Large intestine (tissue), 12 donors: ENCODE data around the gene FAM240A. TPM values are rescaled to one million over a fixed set of nuclear protein-coding genes. Genes with fewer than 3 reads are reported as not detected.

Source experiments
- DNase-seq, 2 donors: peaks; one replicate each; pipeline versions ENCODE4 v3.0.0 to v3.0.0-alpha.2; 2013
- H3K27ac ChIP-seq: one replicate; pipeline ENCODE4 v1.5.1; 2013; ENCODE audit warnings: low read length
- H3K27me3 ChIP-seq: 2 replicates; pipeline ENCODE4 v1.6.1; 2013; ENCODE audit warnings: low read length; ENCODE audit not compliant: control insufficient read depth, insufficient read depth
- H3K36me3 ChIP-seq: 2 replicates; pipeline ENCODE4 v1.6.1; 2013; ENCODE audit warnings: low read length; ENCODE audit not compliant: control insufficient read depth, insufficient read depth
- H3K4me1 ChIP-seq: one replicate; pipeline ENCODE4 v1.6.1; 2013; ENCODE audit warnings: low read length; ENCODE audit not compliant: control insufficient read depth, insufficient read depth
- H3K4me3 ChIP-seq: one replicate; pipeline ENCODE4 v1.5.1; 2013; ENCODE audit warnings: low read length
- H3K9me3 ChIP-seq: one replicate; pipeline ENCODE4 v1.6.1; 2013; ENCODE audit warnings: mild to moderate bottlenecking, low read depth, low read length, moderate library complexity; ENCODE audit not compliant: control insufficient read depth
- WGBS: methylation state at CpG from one replicate; pipeline ENCODE4 v1.1.5; 2013; ENCODE audit warnings: low lambda C conversion rate; ENCODE audit not compliant: insufficient coverage; 5-methylcytosine and 5-hydroxymethylcytosine counted together
- long read RNA-seq, 11 donors: transcript quantifications; one replicate each; lab custom pipeline, GENCODE V29; 2026
- polyA plus RNA-seq: library from polyadenylated mRNA; unstranded; fragments of 120-200 nt; gene quantifications from one replicate; pipeline ENCODE4 v1.2.1, GENCODE V29; 2013

Gene FAM240A
- polyA plus RNA-seq, result not detected
- long read RNA-seq, donor 1, result 0 reads
- long read RNA-seq, donor 2, result 0 reads
- long read RNA-seq, donor 3, result 0 reads
- long read RNA-seq, donor 4, result 0 reads
- long read RNA-seq, donor 5, result 0 reads
- long read RNA-seq, donor 6, result 0 reads
- long read RNA-seq, donor 7, result 0 reads
- long read RNA-seq, donor 8, result 0 reads
- long read RNA-seq, donor 9, result 0 reads
- long read RNA-seq, donor 10, result 0 reads
- long read RNA-seq, donor 11, result 0 reads

- Histone ChIP-seq H3K36me3 (no peaks in the 10 kb centered on the region), H3K4me1 (no peaks in the 10 kb centered on the region), H3K4me3 (no peak within 1 kb of the TSS), H3K27me3 (no peaks in the 10 kb centered on the region), H3K9me3 (no peaks in the 10 kb centered on the region), H3K27ac (no peak within 1 kb of the TSS)
- no CpG with 5 or more reads among the region's 9 CpGs for WGBS
- DNase-seq, result no peak
These were observed at the start of gene FAM240A for GRCh38 chr3:46612324-46612723. Gene FAM240A (plus strand): TSS chr3:46612525. CDS start chr3:46612684, 159 bp downstream.

GRCh38 chr3:46564190-46565021, 47.9 kb upstream of the FAM240A start:
- H3K27me3 ChIP-seq, result peaks cover 15% of the 10 kb centered on the region
- 100% methylated on average over 2 of the region's 5 CpGs for WGBS
- H3K4me3 ChIP-seq, result no peak overlapping the region
- no peaks in the 10 kb centered on the region for H3K9me3 ChIP-seq
- H3K4me1 ChIP-seq, result peaks cover 10% of the 10 kb centered on the region
- no peak for DNase-seq
- H3K27ac ChIP-seq, result no peak overlapping the region
- no peaks in the 10 kb centered on the region for H3K36me3 ChIP-seq

GRCh38 chr3:46565077-46565476, 47.2 kb upstream of the FAM240A start:
- no peaks in the 10 kb centered on the region for H3K36me3 ChIP-seq
- no peak for DNase-seq
- peaks cover 5% of the 10 kb centered on the region for H3K4me1 ChIP-seq
- H3K4me3 ChIP-seq, result no peak overlapping the region
- peaks cover 15% of the 10 kb centered on the region for H3K27me3 ChIP-seq
- H3K27ac ChIP-seq, result no peak overlapping the region
- no CpG with 5 or more reads among the region's 4 CpGs for WGBS
- H3K9me3 ChIP-seq, result no peaks in the 10 kb centered on the region

GRCh38 chr3:46565607-46566039, 46.7 kb upstream of the FAM240A start:
- Histone ChIP-seq H3K36me3 (no peaks in the 10 kb centered on the region), H3K27me3 (peaks cover 15% of the 10 kb centered on the region), H3K27ac (no peak overlapping the region), H3K4me1 (peaks cover 4% of the 10 kb centered on the region), H3K9me3 (no peaks in the 10 kb centered on the region), H3K4me3 (peak overlapping the region; percentile 45)
- DNase-seq, result peak in 1 of 2 donors; percentile 28
- WGBS, result no CpG with 5 or more reads among the region's 21 CpGs

- Histone ChIP-seq H3K4me3 (peak within 1 kb of the TSS; percentile 45), H3K4me1 (peaks cover 4% of the 10 kb centered on the region), H3K27ac (no peak within 1 kb of the TSS), H3K36me3 (no peaks in the 10 kb centered on the region), H3K9me3 (no peaks in the 10 kb centered on the region), H3K27me3 (peaks cover 15% of the 10 kb centered on the region)
- DNase-seq, result peak in 1 of 2 donors; percentile 50
- no CpG with 5 or more reads among the region's 39 CpGs for WGBS
These were observed 46.2 kb upstream of the FAM240A start, which contains the start of gene LRRC2 for GRCh38 chr3:46566040-46566641. Gene LRRC2 (minus strand): TSS chr3:46566302. CDS start chr3:46551591, 14,711 bp downstream.

- Histone ChIP-seq H3K27me3 (peaks cover 15% of the 10 kb centered on the region), H3K27ac (no peak overlapping the region), H3K4me1 (peaks cover 20% of the 10 kb centered on the region), H3K4me3 (no peak overlapping the region), H3K36me3 (no peaks in the 10 kb centered on the region), H3K9me3 (no peaks in the 10 kb centered on the region)
- DNase-seq, result no peak
- WGBS, result 13% methylated on average over 2 of the region's 3 CpGs
These were observed 40.6 kb upstream of the FAM240A start for GRCh38 chr3:46571684-46572083.

- H3K4me1 ChIP-seq, result peaks cover 22% of the 10 kb centered on the region
- H3K27ac ChIP-seq, result no peak overlapping the region
- no peak for DNase-seq
- H3K9me3 ChIP-seq, result no peaks in the 10 kb centered on the region
- no peak overlapping the region for H3K4me3 ChIP-seq
- H3K27me3 ChIP-seq, result peaks cover 23% of the 10 kb centered on the region
- H3K36me3 ChIP-seq, result no peaks in the 10 kb centered on the region
- WGBS, result no CpG with 5 or more reads among the region's 4 CpGs
These were observed 38.6 kb upstream of the FAM240A start for GRCh38 chr3:46573701-46574100.

- H3K4me1 ChIP-seq, result peaks cover 22% of the 10 kb centered on the region
- H3K27ac ChIP-seq, result no peak overlapping the region
- H3K4me3 ChIP-seq, result no peak overlapping the region
- DNase-seq, result peak in 1 of 2 donors; percentile 36
- H3K9me3 ChIP-seq, result no peaks in the 10 kb centered on the region
- WGBS, result no CpG with 5 or more reads among the region's 2 CpGs
- H3K36me3 ChIP-seq, result no peaks in the 10 kb centered on the region
- peaks cover 23% of the 10 kb centered on the region for H3K27me3 ChIP-seq
These were observed 38.1 kb upstream of the FAM240A start for GRCh38 chr3:46574243-46574646.

- H3K9me3 ChIP-seq, result no peaks in the 10 kb centered on the region
- H3K27ac ChIP-seq, result no peak overlapping the region
- 100% methylated on average over 2 of the region's 5 CpGs for WGBS
- H3K36me3 ChIP-seq, result no peaks in the 10 kb centered on the region
- H3K4me3 ChIP-seq, result no peak overlapping the region
- H3K27me3 ChIP-seq, result peaks cover 25% of the 10 kb centered on the region
- peaks cover 22% of the 10 kb centered on the region for H3K4me1 ChIP-seq
- DNase-seq, result no peak
These were observed 37.3 kb upstream of the FAM240A start for GRCh38 chr3:46574881-46575576.
